ENCODE measurements around the gene AFF2. TPM values are rescaled to one million over a fixed set of nuclear protein-coding genes. Genes with fewer than 3 reads are reported as not detected.

AFF2 gene
- total RNA-seq, 4 donors from 2014 or later, result 0.43 to 7.9 (median 4.3) TPM

GRCh38 chrX:148947399-148947975 is 447.1 kb downstream of the AFF2 start:
- Histone ChIP-seq H3K27ac (no peak overlapping the region), H3K9me3 (no peaks in the 10 kb centered on the region), H3K4me3 (no peak overlapping the region), H3K4me1 (no peaks in the 10 kb centered on the region), H3K27me3 (no peaks in the 10 kb centered on the region), H3K36me3 (no peaks in the 10 kb centered on the region)
- intact Hi-C loops (cut with DNase I; ENCODE audit: low total_unique reads), result no loop called here
- DNase-seq, result no peak
- TF ChIP-seq CTCF (IDR thresholded peaks at IDR 0.05) (no peak), POLR2A (IDR thresholded peaks at IDR 0.05) (no peak)

GRCh38 chrX:148956352-148956751 is 455.9 kb downstream of the AFF2 start:
- no peak for TF ChIP-seq CTCF (IDR thresholded peaks at IDR 0.05)
- no peak for TF ChIP-seq POLR2A (IDR thresholded peaks at IDR 0.05)
- Histone ChIP-seq H3K9me3 (no peaks in the 10 kb centered on the region), H3K27ac (no peak overlapping the region), H3K36me3 (no peaks in the 10 kb centered on the region), H3K4me3 (no peak overlapping the region), H3K27me3 (no peaks in the 10 kb centered on the region), H3K4me1 (no peaks in the 10 kb centered on the region)
- intact Hi-C loops (cut with DNase I; ENCODE audit: low total_unique reads), result no loop called here
- no peak for DNase-seq

GRCh38 chrX:148958901-148959300 is 458.5 kb downstream of the AFF2 start:
- intact Hi-C loops (cut with DNase I; ENCODE audit: low total_unique reads), result no loop called here
- Histone ChIP-seq H3K27ac (no peak overlapping the region), H3K9me3 (no peaks in the 10 kb centered on the region), H3K27me3 (no peaks in the 10 kb centered on the region), H3K4me1 (no peaks in the 10 kb centered on the region), H3K36me3 (no peaks in the 10 kb centered on the region), H3K4me3 (no peak overlapping the region)
- no peak for DNase-seq
- TF ChIP-seq CTCF (IDR thresholded peaks at IDR 0.05), result no peak
- TF ChIP-seq POLR2A (IDR thresholded peaks at IDR 0.05), result no peak

- H3K27ac ChIP-seq, result no peak overlapping the region
- H3K4me3 ChIP-seq, result no peak overlapping the region
- no peaks in the 10 kb centered on the region for H3K27me3 ChIP-seq
- no peak for DNase-seq
- no peaks in the 10 kb centered on the region for H3K9me3 ChIP-seq
- intact Hi-C loops (cut with DNase I; ENCODE audit: low total_unique reads), result no loop called here
- no peaks in the 10 kb centered on the region for H3K36me3 ChIP-seq
- no peak for TF ChIP-seq CTCF (IDR thresholded peaks at IDR 0.05)
- no peak for TF ChIP-seq POLR2A (IDR thresholded peaks at IDR 0.05)
- no peaks in the 10 kb centered on the region for H3K4me1 ChIP-seq
Measured at GRCh38 chrX:148960060-148960459, 459.6 kb downstream of the AFF2 start.

- TF ChIP-seq CTCF (IDR thresholded peaks at IDR 0.05) (no peak), POLR2A (IDR thresholded peaks at IDR 0.05) (no peak)
- no peaks in the 10 kb centered on the region for H3K27me3 ChIP-seq
- intact Hi-C loops (cut with DNase I; ENCODE audit: low total_unique reads), result no loop called here
Measured at GRCh38 chrX:148961985-148962384, 461.6 kb downstream of the AFF2 start.

More at GRCh38 chrX:148961985-148962384, 461.6 kb downstream of the AFF2 start:
- no peaks in the 10 kb centered on the region for H3K36me3 ChIP-seq
- H3K4me1 ChIP-seq, result no peaks in the 10 kb centered on the region
- DNase-seq, result no peak
- H3K4me3 ChIP-seq, result no peak overlapping the region
- H3K27ac ChIP-seq, result no peak overlapping the region
- H3K9me3 ChIP-seq, result no peaks in the 10 kb centered on the region

All from uterus (tissue), 4 donors.